Testis (tissue), 5 donors: ENCODE measurements around the gene ZBED1. TPM values are rescaled to one million over a fixed set of nuclear protein-coding genes. Genes with fewer than 3 reads are reported as not detected.

Experiments used
- DNase-seq: peaks from one replicate; pipeline ENCODE4 v3.0.0-alpha.2; 2019
- H3K27ac ChIP-seq, 2 donors: fragments of 200-600 bp; sonication (generic); one replicate each; pipeline ENCODE4 v1.5.1; 2019
- H3K27me3 ChIP-seq: fragments of 200-600 bp; sonication (generic); one replicate; pipeline ENCODE4 v1.5.1; 2019
- H3K36me3 ChIP-seq: fragments of 200-600 bp; sonication (generic); one replicate; pipeline ENCODE4 v1.5.1; 2017; ENCODE audit warnings: low read depth; ENCODE audit errors: missing control alignments
- H3K4me1 ChIP-seq: fragments of 200-600 bp; sonication (generic); one replicate; pipeline ENCODE4 v1.5.1; 2019
- H3K4me3 ChIP-seq, 2 donors: fragments of 200-600 bp; sonication (generic); one replicate each; pipeline ENCODE4 v1.5.1; 2017 to 2019
- H3K9me3 ChIP-seq: fragments of 200-600 bp; sonication (generic); one replicate; pipeline ENCODE4 v1.5.1; 2017
- CTCF ChIP-seq, 3 experiments: fragments of 450-650 bp in 2 of 3; fragments of 200-600 bp in 1 of 3; sonication (generic) in 1 of 3; IDR thresholded peaks; one replicate each; pipeline ENCODE4 v1.5.1; 2016 to 2019; ENCODE audit warnings: antibody characterized with exemption in 3 of 3, mild to moderate bottlenecking in 2 of 3, moderate library complexity in 1 of 3
- POLR2A ChIP-seq: fragments of 450-650 bp; IDR thresholded peaks from one replicate; pipeline ENCODE4 v1.6.1; 2017; ENCODE audit warnings: antibody characterized with exemption, mild to moderate bottlenecking, moderate library complexity
- WGBS, 2 donors: methylation state at CpG; one replicate each; pipeline ENCODE4 v1.1.5; 2018; 5-methylcytosine and 5-hydroxymethylcytosine counted together
- intact Hi-C: fragments of 100-400 bp; cut with DNase I; formaldehyde crosslinking; loops from one replicate; pipeline ENCODE4 v1.15.1; 2023; ENCODE audit warnings: low total_unique reads
- long read RNA-seq, 2 donors: transcript quantifications; one replicate each; lab custom pipeline, GENCODE V29; 2026
- polyA plus RNA-seq: library from polyadenylated mRNA; stranded (reverse); fragments of 350-450 nt; fragmentation: Illumina TruSeq; extraction: RNeasy Lipid Tissue Mini Kit (QIAGEN cat#74804); gene quantifications from one replicate; pipeline ENCODE4 v1.2.3, GENCODE V29; 2014; ENCODE audit warnings: low read depth, low replicate concordance; ENCODE audit not compliant: insufficient read depth
- total RNA-seq, 2 donors: library from RNA; depleted of rRNA; stranded (reverse); fragments of >200 nt; gene quantifications; one replicate each; pipeline ENCODE4 v1.2.3, GENCODE V29; 2016

ZBED1 gene
- 10 to 100 TPM; 47.2 to 77.0 TPM for total RNA-seq
- polyA plus RNA-seq: 24.2 TPM
- long read RNA-seq, donor 1, full-length matches to known transcripts: 17 of 23 reads
- long read RNA-seq, donor 1, partial matches to known transcripts: 6 of 23 reads
- long read RNA-seq, donor 1, other reads (novel, unspliced or antisense): 0 of 23 reads
- long read RNA-seq, donor 2, full-length matches to known transcripts: 9 of 9 reads
- long read RNA-seq, donor 2, partial matches to known transcripts: 0 of 9 reads
- long read RNA-seq, donor 2, other reads (novel, unspliced or antisense): 0 of 9 reads

DNA sequence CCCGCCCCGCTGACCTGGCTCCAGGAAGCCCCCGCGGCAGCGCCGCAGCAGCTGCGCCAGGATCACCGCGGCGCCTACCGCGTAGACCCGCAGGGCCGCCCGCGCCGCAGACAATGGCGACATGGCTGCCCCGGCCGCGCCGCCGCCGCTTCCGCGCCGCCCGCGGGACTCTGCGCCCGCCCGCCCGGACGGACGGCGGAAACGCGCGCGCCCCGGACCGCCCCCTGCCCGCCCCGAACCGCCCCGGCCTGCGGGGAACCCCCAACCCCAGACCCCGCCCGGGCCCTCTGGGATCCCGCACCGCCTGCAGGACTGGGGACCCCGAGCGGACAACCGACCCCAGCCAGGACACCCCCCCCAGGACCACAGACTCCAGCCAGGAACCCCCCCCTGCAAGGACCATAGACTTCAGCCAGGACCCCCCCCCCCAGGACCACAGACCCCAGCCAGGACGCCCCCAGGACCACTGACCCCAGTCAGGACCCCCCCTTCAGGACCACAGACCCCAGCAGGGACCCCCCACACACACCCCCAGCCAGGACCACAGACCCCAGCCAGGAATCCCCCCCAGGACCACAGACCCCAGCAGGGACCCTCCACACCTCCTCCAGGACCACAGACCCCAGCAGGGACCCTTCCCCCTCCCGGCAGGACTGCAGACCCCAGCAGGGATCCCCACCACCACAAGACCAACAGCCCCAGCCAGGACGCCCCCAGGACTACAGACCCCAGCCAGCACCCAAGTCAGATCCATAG is at the start of gene ZBED1, which contains the start of gene DHRSX:
Gene ZBED1 (minus strand): TSS at position 174 of the 756 bp plus-strand sequence. CDS start 10,257 bp downstream, outside the sequence.
Gene DHRSX (minus strand): TSS at position 174 of the 756 bp plus-strand sequence. CDS start 51 bp downstream, at position 123.
- H3K36me3 ChIP-seq: no peaks in the 10 kb centered on the region
- peak within 1 kb of the TSS; percentile 98 for H3K27ac ChIP-seq
- H3K27me3 ChIP-seq: no peaks in the 10 kb centered on the region
- 5% methylated on average over 29 of the region's 57 CpGs; no CpG with 5 or more reads in 1 of the 2 donors for WGBS, 2 donors
- no peaks in the 10 kb centered on the region for H3K9me3 ChIP-seq
- no peak for DNase-seq
- peaks cover 31% of the 10 kb centered on the region for H3K4me1 ChIP-seq
- intact Hi-C loops: no loop called here
- H3K4me3 ChIP-seq: peak within 1 kb of the TSS; percentile 88 to 91
- TF ChIP-seq CTCF (IDR thresholded peaks at IDR 0.05) (no peak), POLR2A (no peak)

- no peak overlapping the region for H3K27ac ChIP-seq
- no peaks in the 10 kb centered on the region for H3K4me1 ChIP-seq
- TF ChIP-seq CTCF (IDR thresholded peaks at IDR 0.05) (no peak), POLR2A (no peak)
- intact Hi-C loops: no loop called here
- no peak overlapping the region for H3K4me3 ChIP-seq
- no peaks in the 10 kb centered on the region for H3K27me3 ChIP-seq
- no peak for DNase-seq
- no peaks in the 10 kb centered on the region for H3K9me3 ChIP-seq
- WGBS, 2 donors: 48 to 54% methylated on average over 7 of the region's 7 CpGs
- no peaks in the 10 kb centered on the region for H3K36me3 ChIP-seq
These were observed 49.1 kb upstream of the ZBED1 start for GRCh38 chrX:2549876-2550275.

GRCh38 chrX:2548711-2549423 is 48.1 kb upstream of the ZBED1 start:
- Histone ChIP-seq H3K4me3 (no peak overlapping the region), H3K36me3 (no peaks in the 10 kb centered on the region), H3K27ac (no peak overlapping the region), H3K27me3 (no peaks in the 10 kb centered on the region), H3K4me1 (no peaks in the 10 kb centered on the region), H3K9me3 (no peaks in the 10 kb centered on the region)
- intact Hi-C loops: no loop called here
- 52 to 53% methylated on average over 11 of the region's 11 CpGs for WGBS, 2 donors
- TF ChIP-seq POLR2A (no peak), CTCF (IDR thresholded peaks at IDR 0.05) (no peak)
- no peak for DNase-seq

DNA sequence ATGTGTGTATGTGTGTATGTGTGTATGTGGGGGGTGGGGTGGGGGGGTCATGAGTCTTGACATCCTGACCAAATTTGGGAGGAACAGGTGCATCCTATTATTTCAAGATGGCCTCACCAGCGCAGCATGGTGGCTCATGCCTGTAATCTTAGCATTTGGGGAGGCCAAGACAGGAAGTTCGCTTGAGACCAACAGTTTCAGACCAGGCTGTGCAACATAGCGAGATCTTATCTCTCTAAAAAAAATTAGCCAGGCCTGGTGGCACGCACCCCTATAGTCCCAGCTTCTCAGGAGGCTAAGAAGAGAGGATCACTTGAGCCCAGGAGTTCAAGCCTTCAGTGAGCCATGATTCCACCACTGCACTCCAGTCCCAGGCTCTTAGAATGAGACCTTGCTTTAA is 47.0 kb upstream of the ZBED1 start:
- no peak for DNase-seq
- 81 to 97% methylated on average over 4 of the region's 4 CpGs for WGBS, 2 donors
- H3K36me3 ChIP-seq: no peaks in the 10 kb centered on the region
- intact Hi-C loops: no loop called here
- H3K27me3 ChIP-seq: no peaks in the 10 kb centered on the region
- no peaks in the 10 kb centered on the region for H3K9me3 ChIP-seq
- H3K27ac ChIP-seq: no peak overlapping the region
- H3K4me1 ChIP-seq: no peaks in the 10 kb centered on the region
- H3K4me3 ChIP-seq: no peak overlapping the region
- TF ChIP-seq CTCF (IDR thresholded peaks at IDR 0.05): no peak
- TF ChIP-seq POLR2A: no peak
